Motor neuron (in vitro differentiated cells): ENCODE measurements around the gene RAB10. TPM values are rescaled to one million over a fixed set of nuclear protein-coding genes. Genes with fewer than 3 reads are reported as not detected.

ENCODE experiments used
- ATAC-seq, 8 experiments: fragments of 200-7000 bp; cut with Tn5 transposase; replicated peaks in 6 of 8; 2 replicates each; pipeline ENCODE4 v1.8.0; 2021; ENCODE audit warnings: mild to moderate bottlenecking in 8 of 8, moderate library complexity in 8 of 8
- H3K27ac ChIP-seq, 2 donors: fragments of 250-450 bp; sonication (Bioruptor Pico); 2 replicates each; pipeline ENCODE4 v1.9.0; 2021; ENCODE audit warnings: antibody characterized with exemption in 2 of 2, mild to moderate bottlenecking in 2 of 2, moderate library complexity in 1 of 2
- H3K4me1 ChIP-seq, 2 donors: fragments of 250-450 bp; sonication (Bioruptor Pico); replicated peaks in 1 of 2; 2 replicates each; pipeline ENCODE4 v1.6.1; 2021; ENCODE audit warnings: antibody characterized with exemption in 2 of 2, mild to moderate bottlenecking in 2 of 2, moderate library complexity in 1 of 2
- H3K4me3 ChIP-seq, 5 donors: fragments of 250-450 bp; sonication (Bioruptor Pico); 2 replicates each; pipeline ENCODE4 v1.9.0; 2021; ENCODE audit warnings: antibody characterized with exemption in 5 of 5, mild to moderate bottlenecking in 5 of 5, moderate library complexity in 4 of 5
- WGBS, 10 experiments: fragments of 450-650 bp; shearing (Covaris generic); methylation state at CpG; one replicate each; pipeline ENCODE4 v1.0.0; 2022; 5-methylcytosine and 5-hydroxymethylcytosine counted together
- in situ Hi-C, 9 experiments: fragments of 400-800 bp; cut with MboI; loops; one replicate each; pipeline ENCODE4 v1.15.0; 2021; ENCODE audit warnings: low sequenced_read_pairs in 9 of 9, low pct_unique_long_range_greater_than_20kb in 2 of 9; ENCODE audit not compliant: unreplicated experiment in 9 of 9
- total RNA-seq, 8 experiments: library from RNA; unstranded; fragments of 300-600 nt; gene quantifications; 2 replicates each; pipeline versions ENCODE4 v1.2.3 to v1.2.4, GENCODE V29; 2022

The RAB10 gene
- total RNA-seq, 8 experiments from 2014 or later = 78.0 to 135 (median 86.2) TPM

DNA sequence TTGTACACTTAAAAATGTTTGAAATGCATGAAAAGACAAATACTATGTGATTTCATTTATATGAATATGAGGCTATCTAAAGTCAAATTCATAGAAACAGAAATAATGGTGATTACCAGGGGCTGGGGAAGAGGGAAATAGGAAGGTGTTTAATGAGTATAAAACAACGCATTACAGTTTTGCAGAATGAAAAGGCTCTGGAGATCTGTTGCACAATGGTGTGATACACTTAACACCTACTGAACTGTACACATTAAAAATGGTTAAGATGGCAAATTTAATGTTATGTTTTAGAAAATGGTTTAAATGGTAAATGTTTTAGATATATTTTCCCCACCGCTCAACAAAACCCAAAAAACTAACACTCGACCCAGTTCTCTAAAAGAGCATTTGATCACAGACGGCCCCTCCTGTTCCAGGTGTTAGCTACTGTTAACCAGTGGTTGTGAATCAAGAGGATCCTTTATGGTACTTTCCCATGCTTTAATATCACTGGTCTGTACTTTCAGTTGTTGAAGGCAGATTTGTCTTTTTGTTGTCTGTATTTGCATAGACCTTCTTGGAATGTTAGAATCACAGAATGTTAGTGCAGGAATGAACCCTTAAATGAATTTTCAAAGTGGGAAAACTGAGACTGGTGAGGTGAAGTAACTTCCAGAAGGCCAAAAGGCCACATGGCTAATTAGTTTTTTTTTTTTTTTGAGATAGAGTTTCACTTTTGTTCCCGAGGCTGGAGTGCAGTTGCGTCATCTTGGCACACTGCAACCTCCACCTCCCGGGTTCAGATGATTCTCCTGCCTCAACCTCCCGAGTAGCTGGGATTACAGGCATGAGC, 10.2 kb downstream of the RAB10 start:
- in situ Hi-C loops = no loop called here
- peak in 3 of 8 experiments; percentile 46 to 67 (median 49) for ATAC-seq
- WGBS, 10 experiments = 48 to 100% (median 84%) methylated on average over 1 to 8 of the region's 8 CpGs
- Histone ChIP-seq H3K4me1 (peaks cover 0 to 3% of the 10 kb centered on the region in 2 donors), H3K27ac (no peak overlapping the region), H3K4me3 (no peak overlapping the region)

DNA sequence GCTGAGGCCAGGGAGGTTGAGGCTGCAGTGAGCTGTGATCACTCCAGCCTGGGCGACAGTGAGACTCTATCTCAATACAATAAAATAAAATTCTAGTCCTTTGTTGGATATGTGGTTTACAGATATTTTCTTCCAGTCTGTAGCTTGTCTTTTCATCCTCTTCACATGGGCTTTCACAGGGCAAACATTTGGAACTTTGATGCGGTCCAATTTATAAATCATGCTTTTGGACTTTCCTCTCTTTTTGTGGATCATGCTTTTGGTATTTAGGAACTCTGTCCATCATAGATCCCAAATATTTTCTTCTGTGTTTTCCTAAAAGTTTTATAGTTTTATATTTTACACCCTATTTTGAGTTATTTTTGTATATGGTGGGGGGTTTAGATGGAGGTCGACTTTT, 14.9 kb downstream of the RAB10 start:
- ATAC-seq = no peak
- WGBS, 10 experiments = 60 to 100% (median 96%) methylated on average over 1 to 3 of the region's 3 CpGs
- Histone ChIP-seq H3K27ac (no peak overlapping the region), H3K4me1 (peaks cover 0 to 3% of the 10 kb centered on the region in 2 donors), H3K4me3 (no peak overlapping the region)
- in situ Hi-C loops = no loop called here

DNA sequence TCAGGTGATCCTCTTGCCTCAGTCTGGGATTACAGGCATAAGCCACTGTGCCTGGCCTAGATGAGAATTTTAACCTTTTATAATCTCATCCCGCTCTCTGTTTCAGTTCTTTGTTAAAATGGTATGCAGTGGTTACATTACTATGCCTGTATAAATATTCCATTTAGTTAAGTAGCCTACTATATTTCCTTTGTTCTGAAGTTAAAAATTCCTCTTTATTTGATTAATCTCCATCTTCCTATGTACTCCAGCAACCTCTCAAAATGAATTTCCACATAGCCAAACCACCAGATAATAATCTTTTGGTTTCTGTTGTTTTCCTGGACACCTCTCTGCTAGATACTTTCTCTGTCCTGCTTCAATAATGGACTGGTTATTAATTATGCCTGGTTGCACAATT, 15.8 kb downstream of the RAB10 start:
- Histone ChIP-seq H3K4me1 (no peaks in the 10 kb centered on the region), H3K4me3 (no peak overlapping the region), H3K27ac (no peak overlapping the region)
- in situ Hi-C loops = no loop called here
- ATAC-seq = no peak
- WGBS, 10 experiments = 79 to 100% (median 100%) methylated on average over 1 of the region's 1 CpG; no CpG with 5 or more reads in 4 of the 10 experiments

DNA sequence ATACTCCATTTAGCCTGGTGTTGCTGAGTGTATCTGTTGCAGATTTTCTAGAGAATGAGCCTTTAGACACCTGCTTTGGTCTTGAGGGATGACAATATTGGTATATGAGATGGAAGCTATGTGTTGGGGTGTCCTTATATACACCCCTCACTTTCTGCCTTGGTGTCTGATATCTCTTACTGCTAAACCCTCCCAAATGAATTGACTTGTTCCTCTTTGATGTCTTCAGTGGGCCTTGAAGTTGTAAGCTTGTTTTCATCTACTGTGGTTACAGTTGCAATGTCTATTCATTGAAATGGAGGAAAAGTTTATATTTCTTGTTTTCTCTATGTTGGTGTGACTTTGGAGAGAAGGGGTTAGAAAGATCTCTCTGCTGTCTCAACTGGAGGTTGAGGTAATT, 18.9 kb downstream of the RAB10 start:
- ATAC-seq = no peak
- in situ Hi-C loops = no loop called here

DNA sequence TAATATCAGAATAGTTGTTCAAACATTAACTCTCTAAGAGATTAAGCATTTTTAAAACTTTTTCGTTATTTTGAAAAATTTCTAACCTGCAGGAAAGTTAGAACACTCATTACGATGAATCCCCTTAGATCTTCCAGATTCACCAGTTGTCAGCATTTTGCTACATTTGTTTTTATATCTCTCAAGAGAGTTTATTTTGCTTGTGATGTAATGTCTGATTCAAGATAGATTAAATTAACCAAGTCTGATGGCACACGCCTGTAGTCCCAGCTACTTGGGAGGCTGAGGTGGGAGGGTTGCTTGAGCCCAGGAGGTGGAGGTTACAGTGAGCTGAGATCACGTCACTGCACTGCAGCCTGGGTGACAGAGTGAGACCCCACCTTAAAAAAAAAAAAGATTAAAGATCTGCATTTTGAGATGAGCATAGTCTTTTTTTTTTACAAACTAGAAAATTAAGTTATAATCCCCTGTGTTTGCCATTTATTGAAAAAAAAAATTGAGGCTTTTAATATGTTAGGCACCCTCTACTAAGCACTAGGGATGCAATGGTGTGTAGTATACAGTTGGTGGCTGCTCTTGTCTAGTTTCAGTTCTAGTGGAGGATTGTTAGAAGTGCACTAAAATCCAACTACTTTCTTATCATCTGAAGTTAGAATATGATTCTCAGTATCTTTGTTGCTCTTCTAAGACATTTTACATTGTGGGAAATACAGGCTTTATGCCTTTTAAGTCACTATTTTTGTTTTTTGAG, 20.9 kb downstream of the RAB10 start:
- in situ Hi-C loops = no loop called here
- ATAC-seq = no peak
- Histone ChIP-seq H3K27ac (no peak overlapping the region), H3K4me3 (no peak overlapping the region), H3K4me1 (no peaks in the 10 kb centered on the region)
- WGBS, 10 experiments = 58 to 100% (median 90%) methylated on average over 1 to 4 of the region's 4 CpGs; no CpG with 5 or more reads in 1 of the 10 experiments

More for the DNA sequence above, 18.9 kb downstream of the RAB10 start:
- no peak overlapping the region for H3K4me3 ChIP-seq
- no peaks in the 10 kb centered on the region for H3K4me1 ChIP-seq
- no peak overlapping the region for H3K27ac ChIP-seq

DNA sequence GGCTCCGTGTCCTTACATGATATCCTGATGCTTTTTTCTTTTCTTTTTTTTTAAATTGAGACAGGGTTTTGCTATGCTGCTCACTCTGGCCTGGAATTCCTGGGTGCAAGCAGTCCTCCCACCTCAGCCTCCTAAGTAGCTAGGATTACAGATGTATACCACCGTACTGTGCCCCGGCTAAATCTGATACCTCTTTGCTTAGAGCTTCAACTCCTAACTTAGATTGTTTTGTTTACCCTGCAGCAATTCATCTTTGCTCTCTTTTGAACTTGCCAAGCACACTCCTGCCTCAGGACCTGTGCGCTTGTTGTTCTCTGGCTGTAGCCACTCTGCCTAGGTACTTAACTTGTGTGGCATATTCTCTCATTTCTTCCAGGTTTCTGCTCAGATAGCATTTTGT, 24.5 kb downstream of the RAB10 start:
- H3K4me3 ChIP-seq = no peak overlapping the region
- ATAC-seq = peak in 1 of 8 experiments; percentile 41
- no peak overlapping the region for H3K27ac ChIP-seq
- H3K4me1 ChIP-seq = no peaks in the 10 kb centered on the region
- 77 to 100% (median 92%) methylated on average over 1 to 4 of the region's 4 CpGs; no CpG with 5 or more reads in 2 of the 10 experiments for WGBS, 10 experiments
- in situ Hi-C loops = no loop called here

DNA sequence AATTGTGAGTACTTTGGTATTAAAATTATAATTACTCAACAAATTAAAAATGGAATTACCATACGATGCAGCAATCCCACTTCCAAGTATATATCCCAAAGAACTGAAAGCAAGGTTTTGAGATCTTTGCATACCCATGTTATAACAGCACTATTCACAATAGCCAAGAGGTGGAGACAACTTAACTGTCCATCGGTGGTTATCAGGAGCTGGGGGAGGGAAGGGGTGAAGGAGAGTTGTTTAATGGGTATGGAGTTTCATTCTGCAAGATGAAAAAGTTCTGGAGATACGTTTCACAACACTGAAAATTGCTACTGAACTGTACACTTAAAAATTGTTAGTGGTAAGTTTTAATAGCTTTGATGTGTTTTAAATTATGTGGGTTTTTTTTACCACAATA, 25.7 kb downstream of the RAB10 start:
- Histone ChIP-seq H3K4me1 (no peaks in the 10 kb centered on the region), H3K27ac (no peak overlapping the region), H3K4me3 (no peak overlapping the region)
- in situ Hi-C loops = no loop called here
- whole genome bisulfite sequencing, 10 experiments = 10 to 100% (median 81%) methylated on average over 1 to 3 of the region's 3 CpGs; no CpG with 5 or more reads in 1 of the 10 experiments
- peak in 3 of 8 experiments; percentile 29 to 44 (median 31) for ATAC-seq

DNA sequence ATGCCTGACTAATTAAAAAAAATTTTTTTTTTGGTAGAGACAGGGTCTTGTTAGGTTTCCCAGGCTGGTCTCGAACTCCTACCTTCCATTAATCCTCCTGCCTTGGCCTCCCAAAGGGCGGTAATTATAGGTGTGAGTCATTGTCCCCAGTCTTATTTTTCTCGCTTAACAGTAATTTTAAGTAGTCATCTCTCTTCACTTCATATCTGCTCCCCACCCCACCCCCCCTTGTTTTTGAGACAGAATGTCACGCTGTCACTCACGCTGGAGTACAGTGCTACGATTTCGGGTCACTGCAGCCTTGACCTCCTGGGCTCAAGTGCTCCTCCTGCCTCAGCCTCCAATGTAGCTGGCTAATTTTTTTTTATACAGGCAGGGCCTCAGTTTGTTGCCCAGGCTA, 27.7 kb downstream of the RAB10 start:
- WGBS, 10 experiments = 95 to 100% (median 100%) methylated on average over 1 to 5 of the region's 7 CpGs; no CpG with 5 or more reads in 7 of the 10 experiments
- Histone ChIP-seq H3K27ac (no peak overlapping the region), H3K4me1 (no peaks in the 10 kb centered on the region), H3K4me3 (no peak overlapping the region)
- ATAC-seq = no peak
- in situ Hi-C loops = no loop called here

DNA sequence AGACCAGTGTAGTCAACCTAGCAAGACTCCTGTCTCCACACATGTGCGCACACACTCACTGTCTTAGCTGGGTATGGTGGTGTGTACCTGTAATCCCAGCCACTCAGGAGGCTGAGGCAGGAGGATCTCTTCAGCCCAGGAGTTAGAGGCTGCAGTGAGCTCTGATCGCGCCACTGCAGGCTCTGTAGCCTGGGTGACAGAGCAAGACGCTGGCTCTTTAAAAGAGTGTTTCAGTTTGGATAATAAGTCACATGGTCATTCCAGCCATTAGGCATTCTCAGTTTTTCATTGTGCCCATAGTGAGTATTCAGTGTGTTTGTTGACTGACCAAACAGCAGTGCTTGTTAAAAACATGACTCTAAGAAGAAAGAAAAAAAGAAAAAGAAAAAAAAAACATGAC, 31.0 kb downstream of the RAB10 start:
- ATAC-seq = peak in 1 of 8 experiments; percentile 75
- Histone ChIP-seq H3K4me1 (no peaks in the 10 kb centered on the region), H3K4me3 (no peak overlapping the region), H3K27ac (no peak overlapping the region)
- 88 to 100% (median 94%) methylated on average over 1 to 3 of the region's 4 CpGs; no CpG with 5 or more reads in 4 of the 10 experiments for WGBS, 10 experiments
- in situ Hi-C loops = no loop called here

DNA sequence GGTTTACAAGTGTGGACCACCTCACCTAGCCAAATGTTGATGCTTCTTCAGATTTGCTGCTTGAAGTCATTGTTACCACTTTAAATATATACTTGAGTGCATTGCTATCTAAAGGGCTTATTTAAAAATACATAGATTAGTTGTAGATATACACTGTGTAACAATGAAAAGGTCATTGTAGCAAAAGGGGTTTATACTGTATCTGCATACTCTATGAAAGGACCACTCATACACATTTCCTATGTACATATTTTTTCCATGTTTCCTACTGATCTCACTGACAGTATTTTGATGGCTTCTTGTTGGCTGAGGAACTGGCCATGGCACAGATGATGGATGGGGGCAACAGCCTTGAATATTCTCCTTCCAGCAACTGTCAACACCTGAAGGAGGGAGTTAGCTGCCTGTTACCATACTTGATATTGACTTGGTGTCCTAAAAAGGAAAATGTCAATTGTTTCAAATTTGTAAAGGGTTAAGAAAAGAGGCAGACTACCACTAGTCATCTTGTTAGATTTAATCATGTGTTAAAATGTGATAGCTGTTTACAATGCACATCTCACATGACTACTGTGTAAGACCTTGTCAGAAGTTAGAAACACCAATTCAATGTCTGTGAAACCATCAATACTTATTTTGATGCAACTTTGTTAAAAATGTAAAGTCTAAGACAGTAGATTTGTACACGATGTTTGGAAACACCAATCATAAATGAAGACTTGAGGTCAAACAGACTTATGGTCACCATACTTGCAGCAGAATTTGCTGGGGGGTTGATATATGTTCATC, 33.5 kb downstream of the RAB10 start:
- in situ Hi-C loops = no loop called here

DNA sequence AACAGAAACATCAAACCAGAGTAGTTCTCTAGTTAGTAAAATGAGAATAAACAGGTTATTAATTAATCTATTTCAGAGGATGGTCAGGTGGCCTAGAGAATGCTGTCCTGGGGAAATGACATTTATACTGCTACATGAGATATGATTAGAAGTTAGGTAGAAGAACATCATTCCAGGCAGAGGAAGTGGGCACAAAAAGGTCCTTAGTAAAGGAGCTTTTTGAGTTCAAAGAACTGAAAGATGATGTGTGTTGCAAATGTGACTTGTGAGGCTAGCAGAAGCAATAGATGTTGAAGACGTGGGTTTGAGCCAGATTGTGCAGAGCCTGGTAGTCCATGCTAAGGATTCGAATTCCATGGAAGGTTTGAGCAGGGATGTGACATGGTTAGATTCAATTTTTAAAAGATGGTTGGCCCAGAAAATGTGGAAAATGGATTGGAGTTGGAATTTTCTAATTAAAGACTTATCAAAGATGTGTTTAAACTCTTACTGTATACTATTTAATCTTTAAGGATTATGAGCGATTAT, 34.2 kb downstream of the RAB10 start:
- no peak overlapping the region for H3K27ac ChIP-seq
- 75 to 100% (median 84%) methylated on average over 1 to 2 of the region's 3 CpGs for WGBS, 10 experiments
- H3K4me1 ChIP-seq = no peaks in the 10 kb centered on the region
- no peak for ATAC-seq
- H3K4me3 ChIP-seq = no peak overlapping the region
- in situ Hi-C loops = no loop called here

More for the DNA sequence above, 33.5 kb downstream of the RAB10 start:
- ATAC-seq = no peak
- Histone ChIP-seq H3K27ac (no peak overlapping the region), H3K4me1 (no peaks in the 10 kb centered on the region), H3K4me3 (no peak overlapping the region)
- WGBS, 10 experiments = 36 to 100% (median 100%) methylated on average over 1 of the region's 1 CpG; no CpG with 5 or more reads in 4 of the 10 experiments

DNA sequence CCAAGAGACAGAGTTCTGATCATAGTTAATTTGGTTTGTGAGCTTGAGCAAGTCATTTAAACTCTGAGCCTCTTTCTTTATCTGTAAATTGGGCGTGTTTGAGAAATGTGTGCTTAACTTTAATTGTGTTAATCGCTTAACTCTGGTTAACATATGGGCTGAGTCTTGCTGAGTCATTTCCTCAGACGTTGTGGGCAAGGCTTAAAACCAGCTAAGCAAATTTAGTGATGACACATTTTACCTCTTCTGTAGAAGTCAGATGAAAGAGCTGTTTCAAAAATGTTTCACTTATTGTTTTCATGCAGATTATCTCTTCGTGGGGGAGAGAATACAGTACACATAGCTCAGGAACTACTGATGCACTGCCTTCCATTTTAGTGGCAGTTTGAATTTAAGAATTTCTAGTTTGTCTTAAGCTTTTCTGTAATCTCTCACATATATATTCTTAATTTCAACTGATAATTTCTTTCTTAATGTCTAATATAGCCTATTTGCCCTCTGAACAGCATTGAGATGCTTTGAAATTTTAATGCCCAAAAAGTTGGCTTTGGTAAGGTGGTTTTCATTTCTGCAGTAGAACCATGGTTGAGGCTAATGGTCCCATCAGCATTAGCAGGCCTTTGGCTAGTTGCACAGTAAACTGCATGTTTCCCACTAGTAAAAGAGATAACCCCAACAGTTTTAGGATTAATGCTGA, 34.9 kb downstream of the RAB10 start:
- Histone ChIP-seq H3K4me3 (no peak overlapping the region), H3K4me1 (no peaks in the 10 kb centered on the region), H3K27ac (no peak overlapping the region)
- peak in 3 of 8 experiments; percentile 71 to 96 (median 94) for ATAC-seq
- 0 to 25% (median 2%) methylated on average over 1 to 4 of the region's 4 CpGs; no CpG with 5 or more reads in 1 of the 10 experiments for WGBS, 10 experiments
- in situ Hi-C loops = no loop called here
